ENCODE measurements around the gene CDKN2A.

The CDKN2A gene

GRCh38 chr9:21941337-21941995 is 52.7 kb downstream of the CDKN2A start:
- DNase-seq (ENCODE audit: low read depth in 1 of 2, low spot score in 1 of 2) = no peak
- no peak for TF ChIP-seq JUND (IDR thresholded peaks at IDR 0.05; ENCODE audit: low read depth)
- in situ Hi-C loops (cut with HindIII; ENCODE audit: low pct_unique_long_range_greater_than_20kb, low sequenced_read_pairs) = no loop called here

DNA sequence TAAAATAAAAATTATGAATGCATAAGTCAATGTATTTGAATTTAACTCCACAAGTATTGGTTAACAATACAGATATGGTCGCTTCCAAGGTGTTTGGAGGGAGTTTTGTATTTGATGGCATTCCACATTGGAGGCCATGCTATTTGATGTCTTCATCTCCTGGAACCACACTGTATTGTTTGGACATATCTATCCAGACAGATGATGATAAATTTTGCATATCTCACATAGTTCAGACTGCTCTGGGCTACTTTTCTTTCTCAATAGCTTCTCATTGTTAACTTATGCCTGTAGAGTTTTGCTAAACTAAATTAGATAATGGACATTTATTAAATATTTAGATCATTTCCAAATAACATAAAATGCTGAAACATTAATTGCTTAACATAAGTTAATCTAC is 58.0 kb downstream of the CDKN2A start:
- in situ Hi-C loops (cut with HindIII; ENCODE audit: low pct_unique_long_range_greater_than_20kb, low sequenced_read_pairs) = no loop called here
- TF ChIP-seq JUND (IDR thresholded peaks at IDR 0.05; ENCODE audit: low read depth) = no peak

GRCh38 chr9:21935631-21936030 is 58.6 kb downstream of the CDKN2A start:
- no peak for TF ChIP-seq JUND (IDR thresholded peaks at IDR 0.05; ENCODE audit: low read depth)
- in situ Hi-C loops (cut with HindIII; ENCODE audit: low pct_unique_long_range_greater_than_20kb, low sequenced_read_pairs) = no loop called here
- DNase-seq (ENCODE audit: low read depth in 1 of 2, low spot score in 1 of 2) = no peak

More for the DNA sequence above, 58.0 kb downstream of the CDKN2A start:
- no peak for DNase-seq (ENCODE audit: low read depth in 1 of 2, low spot score in 1 of 2)

DNA sequence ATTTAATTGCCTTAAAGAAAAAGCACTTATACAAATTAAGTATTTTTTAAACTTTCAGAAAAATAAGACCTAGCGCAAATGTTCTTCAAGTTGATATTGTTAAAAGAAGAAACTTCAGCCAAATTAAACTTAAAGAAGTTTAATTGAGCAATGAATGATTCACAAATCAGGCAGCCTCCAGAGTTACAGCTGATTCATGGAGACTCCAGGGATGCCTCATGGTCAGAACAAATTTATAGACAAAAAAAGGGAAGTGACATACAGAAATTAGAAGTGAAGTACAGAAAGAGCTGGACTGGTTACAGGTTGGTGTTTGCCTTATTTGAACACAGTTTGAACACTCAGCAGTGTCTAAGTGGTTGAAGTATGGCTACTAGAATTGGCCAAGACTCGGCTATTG is 60.3 kb downstream of the CDKN2A start:
- DNase-seq (ENCODE audit: low read depth in 1 of 2, low spot score in 1 of 2) = no peak
- in situ Hi-C loops (cut with HindIII; ENCODE audit: low pct_unique_long_range_greater_than_20kb, low sequenced_read_pairs) = no loop called here

DNA sequence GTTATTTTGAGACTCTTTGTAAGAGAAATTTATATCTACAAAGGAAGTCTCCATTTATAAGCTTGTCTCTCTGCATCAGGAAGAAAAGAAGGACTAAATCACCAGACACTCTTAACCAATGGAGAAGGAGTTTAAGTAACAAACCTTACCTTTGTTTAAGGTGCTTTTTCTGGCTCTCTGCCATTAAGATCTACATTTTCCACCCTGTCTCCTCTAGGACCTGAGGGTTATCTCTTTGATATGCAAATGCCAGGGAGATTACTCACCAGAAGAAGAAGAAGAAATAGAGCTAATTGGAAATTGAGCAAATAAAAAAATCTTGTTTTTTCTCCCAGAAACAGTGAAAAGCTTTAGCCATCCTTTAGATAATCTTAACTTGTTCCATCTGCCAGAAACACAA is 60.9 kb downstream of the CDKN2A start:
- DNase-seq (ENCODE audit: low read depth in 1 of 2, low spot score in 1 of 2) = no peak
- TF ChIP-seq JUND (IDR thresholded peaks at IDR 0.05; ENCODE audit: low read depth) = no peak
- in situ Hi-C loops (cut with HindIII; ENCODE audit: low pct_unique_long_range_greater_than_20kb, low sequenced_read_pairs) = no loop called here

More for the DNA sequence above, 60.3 kb downstream of the CDKN2A start:
- TF ChIP-seq JUND (IDR thresholded peaks at IDR 0.05; ENCODE audit: low read depth) = no peak

GRCh38 chr9:21931428-21931827 is 62.8 kb downstream of the CDKN2A start:
- in situ Hi-C loops (cut with HindIII; ENCODE audit: low pct_unique_long_range_greater_than_20kb, low sequenced_read_pairs) = no loop called here
- DNase-seq (ENCODE audit: low read depth in 1 of 2, low spot score in 1 of 2) = no peak
- TF ChIP-seq JUND (IDR thresholded peaks at IDR 0.05; ENCODE audit: low read depth) = no peak

DNA sequence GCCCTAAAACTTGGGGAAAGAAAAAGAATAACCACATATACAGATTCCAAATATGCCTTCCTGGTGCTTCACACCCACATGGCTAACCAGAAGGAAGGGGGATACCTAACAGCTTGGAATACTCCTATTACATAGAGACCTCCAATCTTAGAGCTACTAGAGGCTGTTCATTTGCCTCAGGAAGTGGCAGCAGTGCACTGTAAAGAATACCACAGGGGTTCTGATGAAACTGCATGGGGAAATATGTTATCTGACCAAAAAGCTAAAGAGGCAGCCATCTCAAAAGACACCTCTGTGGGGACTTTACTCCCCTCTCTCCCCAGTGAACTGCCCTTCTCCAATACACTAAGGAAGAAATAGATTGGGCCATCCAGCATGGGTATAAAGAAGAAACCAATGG is 66.4 kb downstream of the CDKN2A start:
- TF ChIP-seq JUND (IDR thresholded peaks at IDR 0.05; ENCODE audit: low read depth) = no peak
- in situ Hi-C loops (cut with HindIII; ENCODE audit: low pct_unique_long_range_greater_than_20kb, low sequenced_read_pairs) = no loop called here
- no peak for DNase-seq (ENCODE audit: low read depth in 1 of 2, low spot score in 1 of 2)

- TF ChIP-seq JUND (IDR thresholded peaks at IDR 0.05; ENCODE audit: low read depth) = no peak
- in situ Hi-C loops (cut with HindIII; ENCODE audit: low pct_unique_long_range_greater_than_20kb, low sequenced_read_pairs) = no loop called here
- no peak for DNase-seq (ENCODE audit: low read depth in 1 of 2, low spot score in 1 of 2)
Measured at GRCh38 chr9:21923694-21924093, 70.5 kb downstream of the CDKN2A start.

DNA sequence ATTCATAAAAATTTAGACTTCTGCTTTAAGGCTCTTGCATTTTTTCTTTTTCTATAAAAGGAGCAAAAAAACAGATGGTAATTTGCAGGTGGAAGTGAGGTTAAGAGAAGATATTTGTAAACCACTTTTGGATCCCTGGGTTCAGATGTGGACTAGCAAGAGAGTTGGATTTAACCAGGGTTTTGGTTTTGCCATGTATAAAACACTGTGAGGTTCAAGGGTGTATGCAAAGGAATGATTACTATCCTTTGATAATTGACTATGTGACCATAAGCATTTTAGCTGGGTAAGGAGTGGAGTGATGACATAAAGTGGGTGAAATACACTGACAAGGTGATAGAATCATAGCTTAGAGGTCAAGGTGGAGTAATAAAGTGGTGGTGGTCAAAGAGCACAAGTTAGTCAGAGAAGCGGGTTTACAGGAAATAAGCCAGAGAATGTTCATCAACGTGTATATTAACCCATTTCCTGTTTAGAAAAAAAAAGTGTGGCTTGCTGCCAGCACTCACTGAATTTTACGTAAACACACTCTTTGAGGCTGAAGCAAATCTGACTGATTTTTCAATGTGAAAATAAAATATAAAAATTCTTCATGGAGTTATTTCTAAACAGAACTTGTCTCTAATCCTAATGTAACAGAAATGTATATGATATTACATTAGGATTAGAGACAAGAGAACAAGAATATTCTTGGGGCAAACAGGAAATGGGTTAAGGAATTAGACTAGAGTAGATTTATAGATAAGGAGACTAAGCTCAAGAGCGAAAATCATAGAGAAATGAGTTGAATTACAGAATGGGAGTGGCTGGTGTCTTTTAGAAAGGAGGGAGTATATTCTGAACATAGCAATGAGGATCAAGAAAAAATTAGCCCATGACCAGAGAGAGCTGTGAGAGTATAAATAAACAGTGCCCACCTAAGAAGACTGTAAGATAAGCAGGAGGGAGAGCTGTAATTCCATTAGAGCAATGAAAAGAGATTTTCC is 74.5 kb downstream of the CDKN2A start:
- no peak for TF ChIP-seq JUND (IDR thresholded peaks at IDR 0.05; ENCODE audit: low read depth)
- in situ Hi-C loops (cut with HindIII; ENCODE audit: low pct_unique_long_range_greater_than_20kb, low sequenced_read_pairs) = no loop called here
- DNase-seq (ENCODE audit: low read depth in 1 of 2, low spot score in 1 of 2) = no peak

All from T47D (cell line).